Ovary (tissue), 3 donors: ENCODE results near the gene STX16.

ENCODE experiments used
- EP300 ChIP-seq: sonication (generic); formaldehyde crosslinking; IDR thresholded peaks from one replicate; pipeline ENCODE4 v1.6.1; 2017; ENCODE audit warnings: antibody characterized with exemption
- POLR2A ChIP-seq: fragments of 450-650 bp; IDR thresholded peaks from one replicate; pipeline ENCODE4 v1.6.1; 2017; ENCODE audit warnings: antibody characterized with exemption, mild to moderate bottlenecking, moderate library complexity
- TF ChIP-seq, protein P1 (sequence below), 3 donors: fragments of 450-650 bp in 2 of 3; fragments of 200-600 bp in 1 of 3; IDR thresholded peaks; one replicate each; pipeline versions ENCODE4 v1.5.1 to v1.8.0; 2016 to 2022; ENCODE audit warnings: antibody characterized with exemption in 3 of 3, mild to moderate bottlenecking in 1 of 3
- donor health status: DM: no; HTN: no; CAD: no.

DNA sequence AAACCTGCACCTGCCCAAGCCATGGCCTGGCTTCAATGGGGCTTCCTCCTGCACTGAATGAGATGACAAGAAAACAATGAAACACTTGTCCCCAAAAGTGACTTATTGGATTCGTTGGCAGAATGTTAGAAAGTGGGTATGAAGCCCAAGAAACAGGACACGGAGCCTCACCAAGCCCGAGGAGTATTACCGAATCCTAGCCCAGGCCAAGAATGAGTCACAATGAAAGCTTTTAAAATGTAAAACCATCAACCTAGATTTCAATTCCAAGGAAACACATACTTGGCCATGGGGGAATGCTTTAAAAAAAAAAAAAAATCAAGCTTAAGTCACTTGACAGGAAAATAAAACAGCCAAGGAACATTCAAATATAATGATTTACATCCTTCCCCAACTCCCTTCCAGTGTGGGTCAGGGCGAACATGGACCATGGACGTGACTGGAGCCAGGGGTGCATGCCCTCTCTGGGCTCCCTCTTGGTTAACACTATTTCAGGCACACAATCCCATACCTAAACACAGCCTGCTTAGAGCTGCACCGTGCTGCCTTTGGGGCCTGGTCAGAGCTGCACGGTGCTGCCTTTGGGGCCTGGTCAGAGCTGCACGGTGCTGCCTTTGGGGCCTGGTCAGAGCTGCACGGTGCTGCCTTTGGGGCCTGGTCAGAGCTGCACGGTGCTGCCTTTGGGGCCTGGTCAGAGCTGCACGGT lies 3.1 kb upstream of the STX16 start:
- TF ChIP-seq, protein P1, sequence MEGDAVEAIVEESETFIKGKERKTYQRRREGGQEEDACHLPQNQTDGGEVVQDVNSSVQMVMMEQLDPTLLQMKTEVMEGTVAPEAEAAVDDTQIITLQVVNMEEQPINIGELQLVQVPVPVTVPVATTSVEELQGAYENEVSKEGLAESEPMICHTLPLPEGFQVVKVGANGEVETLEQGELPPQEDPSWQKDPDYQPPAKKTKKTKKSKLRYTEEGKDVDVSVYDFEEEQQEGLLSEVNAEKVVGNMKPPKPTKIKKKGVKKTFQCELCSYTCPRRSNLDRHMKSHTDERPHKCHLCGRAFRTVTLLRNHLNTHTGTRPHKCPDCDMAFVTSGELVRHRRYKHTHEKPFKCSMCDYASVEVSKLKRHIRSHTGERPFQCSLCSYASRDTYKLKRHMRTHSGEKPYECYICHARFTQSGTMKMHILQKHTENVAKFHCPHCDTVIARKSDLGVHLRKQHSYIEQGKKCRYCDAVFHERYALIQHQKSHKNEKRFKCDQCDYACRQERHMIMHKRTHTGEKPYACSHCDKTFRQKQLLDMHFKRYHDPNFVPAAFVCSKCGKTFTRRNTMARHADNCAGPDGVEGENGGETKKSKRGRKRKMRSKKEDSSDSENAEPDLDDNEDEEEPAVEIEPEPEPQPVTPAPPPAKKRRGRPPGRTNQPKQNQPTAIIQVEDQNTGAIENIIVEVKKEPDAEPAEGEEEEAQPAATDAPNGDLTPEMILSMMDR (IDR thresholded peaks at IDR 0.05) = no peak
- TF ChIP-seq POLR2A (no peak), EP300 (no peak)
